ENCODE measurements around the gene ZNF763.

ZNF763 gene

DNA sequence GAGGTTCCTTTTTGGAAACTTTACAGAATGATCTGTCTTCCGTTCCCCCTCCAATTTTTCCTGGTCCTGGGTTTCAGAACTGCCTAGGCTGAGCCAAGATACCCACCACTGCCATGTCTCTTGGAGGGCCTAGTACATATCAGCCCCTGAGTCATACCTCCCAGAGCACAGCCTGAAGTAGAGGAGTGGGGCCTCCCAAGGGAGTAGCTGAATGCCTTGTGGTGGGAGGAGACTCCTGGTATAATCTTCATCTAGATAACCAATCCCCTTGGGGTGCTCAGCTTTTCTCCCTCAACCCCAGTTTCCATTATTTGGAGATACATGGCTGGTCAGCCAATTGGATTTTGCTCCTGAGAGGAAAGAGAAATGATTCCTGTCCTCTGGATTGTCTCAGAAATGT, 30.3 kb downstream of the ZNF763 start:
- no peak for DNase-seq (ENCODE audit: insufficient read length, low spot score)
- no peak for TF ChIP-seq CTCF (IDR thresholded peaks at IDR 0.05; ENCODE audit: insufficient read depth, missing control alignments)
- FAIRE-seq: no peak

DNA sequence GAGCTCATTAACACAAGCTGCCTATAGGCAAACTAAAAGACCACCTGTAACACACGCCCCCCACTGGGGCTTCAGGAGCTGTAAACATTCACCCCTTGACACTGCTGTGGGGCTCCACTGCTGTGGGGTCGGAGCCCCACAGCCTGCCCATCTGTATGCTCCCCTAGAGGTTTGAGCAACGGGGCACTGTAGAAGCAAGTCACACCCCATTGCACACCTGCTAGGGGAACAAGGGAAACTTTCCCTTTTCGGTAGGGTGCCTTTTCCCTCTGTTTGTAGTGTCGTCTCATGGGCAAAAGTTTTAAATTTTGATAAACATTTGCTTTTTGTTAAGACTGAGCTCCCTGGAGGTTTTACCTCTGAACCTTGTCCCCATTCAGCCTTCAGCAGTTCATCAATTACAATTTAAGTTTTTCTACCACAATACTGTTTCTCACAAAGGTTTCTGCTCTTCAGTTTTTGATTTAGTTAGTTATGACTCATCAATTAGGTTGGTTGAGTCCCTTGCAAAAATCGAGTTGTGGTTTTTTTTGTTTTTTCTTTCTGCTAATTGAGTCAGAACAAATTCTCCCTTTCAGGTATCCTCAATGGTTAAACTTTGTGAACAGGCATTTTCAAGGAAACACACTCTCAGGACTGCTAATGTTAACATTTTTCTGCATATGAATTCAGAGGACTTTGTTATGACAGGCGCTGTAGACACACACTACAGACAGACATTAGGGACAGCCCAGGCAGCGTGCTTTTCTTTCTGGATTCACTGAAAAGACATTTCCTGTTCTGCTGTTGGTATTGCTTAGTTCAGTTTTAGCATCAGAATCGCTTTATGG, 35.5 kb downstream of the ZNF763 start:
- no peak for DNase-seq (ENCODE audit: insufficient read length, low spot score)
- no peak for TF ChIP-seq CTCF (IDR thresholded peaks at IDR 0.05; ENCODE audit: insufficient read depth, missing control alignments)
- FAIRE-seq: no peak

DNA sequence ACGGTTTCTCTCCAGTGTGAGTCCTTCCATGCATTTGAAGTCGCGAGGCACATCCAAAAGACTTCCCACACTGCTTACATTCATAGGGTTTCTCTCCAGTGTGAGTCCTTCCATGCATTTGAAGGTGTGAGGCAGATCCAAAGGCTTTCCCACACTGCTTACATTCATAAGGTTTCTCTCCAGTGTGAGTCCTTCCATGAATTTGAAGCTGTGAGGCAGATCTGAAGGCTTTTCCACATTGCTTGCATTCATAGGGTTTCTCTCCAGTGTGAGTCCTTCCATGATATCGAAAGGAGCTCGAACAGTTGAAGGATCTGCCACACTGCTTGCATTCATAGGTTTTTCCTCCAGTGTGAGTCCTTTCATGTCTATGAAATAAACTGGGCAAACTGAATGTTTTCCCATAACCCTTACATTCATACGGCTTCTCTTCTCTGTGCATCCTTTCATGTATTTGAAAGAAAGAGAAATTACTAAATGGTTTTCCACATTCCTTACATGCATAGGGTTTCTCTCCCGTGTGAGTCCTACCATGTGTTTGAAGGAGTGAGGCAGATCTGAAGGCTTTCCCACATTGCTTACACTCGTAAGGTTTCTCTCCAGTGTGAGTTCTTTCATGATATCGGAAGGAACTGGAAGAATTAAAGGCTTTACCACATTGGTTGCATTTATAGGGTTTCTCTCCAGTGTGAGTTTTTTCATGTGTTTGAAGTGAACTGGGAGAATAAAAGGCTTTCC, 50.3 kb downstream of the ZNF763 start:
- DNase-seq (ENCODE audit: insufficient read length, low spot score): no peak
- no peak for TF ChIP-seq CTCF (IDR thresholded peaks at IDR 0.05; ENCODE audit: insufficient read depth, missing control alignments)
- FAIRE-seq: no peak

GRCh38 chr19:12015753-12016116, 50.9 kb downstream of the ZNF763 start:
- DNase-seq (ENCODE audit: insufficient read length, low spot score): no peak
- TF ChIP-seq CTCF (IDR thresholded peaks at IDR 0.05; ENCODE audit: insufficient read depth, missing control alignments): no peak
- FAIRE-seq: no peak

Measured in D721Med (cell line).